A549 (cell line): ENCODE data around the gene FAM237A. TPM values are rescaled to one million over a fixed set of nuclear protein-coding genes. Genes with fewer than 3 reads are reported as not detected.

Experiments used
- ATAC-seq, 2 experiments: fragments of 200-7000 bp in 1 of 2; fragments of >200 bp in 1 of 2; cut with Nextera tagmentation in 1 of 2; cut with Tn5 transposase in 1 of 2; 3 replicates each; pipeline versions ENCODE4 v1.8.0 to v1.9.1; 2018 to 2020; ENCODE audit warnings: mild to moderate bottlenecking in 1 of 2, moderate library complexity in 1 of 2
- CTCF ChIA-PET: fragments of 300-600 bp; sonication (Branson Sonifier 250); formaldehyde crosslinking; extraction: SDS; loops from one replicate; lab custom pipeline; 2021; ENCODE audit warnings: antibody characterized with exemption, inconsistent platforms; lab: Yijun Ruan, JAX
- POLR2A ChIA-PET: fragments of 350-600 bp; formaldehyde crosslinking; extraction: SDS; loops from one replicate; lab custom pipeline; 2021; ENCODE audit warnings: antibody characterized with exemption, inconsistent platforms; lab: Yijun Ruan, JAX
- DNase-seq, 2 experiments: peaks; one replicate each; pipeline versions ENCODE4 v3.0.0 to v3.0.0-alpha.2; 2011 to 2016; ENCODE audit warnings: low read depth in 1 of 2, low spot score in 1 of 2
- FAIRE-seq: peaks from 2 replicates; lab custom pipeline; 2011; peaks lifted over from hg19 to GRCh38; lab: Jason Lieb, UNC
- H3K27ac ChIP-seq, 2 experiments: fragments of >200 bp; sonication (Bioruptor Twin); formaldehyde crosslinking; 3 replicates each; pipeline ENCODE4 v1.5.1; 2016 to 2017
- H3K4me1 ChIP-seq: fragments of >200 bp; sonication (Bioruptor Twin); formaldehyde crosslinking; 3 replicates; pipeline ENCODE4 v1.6.1; 2016
- H3K4me2 ChIP-seq: fragments of >200 bp; sonication (Bioruptor Twin); formaldehyde crosslinking; 3 replicates; pipeline ENCODE4 v1.6.1; 2016
- H3K4me3 ChIP-seq: fragments of >200 bp; sonication (Bioruptor Twin); formaldehyde crosslinking; 3 replicates; pipeline ENCODE4 v1.5.1; 2016
- H3K9me3 ChIP-seq: fragments of >200 bp; sonication (Bioruptor Twin); formaldehyde crosslinking; 3 replicates; pipeline ENCODE4 v1.6.1; 2016
- CBX2 ChIP-seq: fragments of 200-600 bp; sonication (generic); IDR thresholded peaks from 2 replicates; pipeline ENCODE4 v1.6.1; 2016; ENCODE audit warnings: low read depth, mild to moderate bottlenecking, borderline replicate concordance
- CEBPB ChIP-seq, 2 experiments: fragments of >200 bp in 1 of 2; sonication (Bioruptor Twin) in 1 of 2; formaldehyde crosslinking in 1 of 2; IDR thresholded peaks; 2 replicates each; pipeline ENCODE4 v1.6.1; 2012 to 2016
- EHF ChIP-seq: fragments of 250-450 bp; sonication (Bioruptor Pico); IDR thresholded peaks from 2 replicates; pipeline ENCODE4 v1.5.0; 2020; ENCODE audit warnings: mild to moderate bottlenecking
- EHMT2 ChIP-seq: fragments of 200-600 bp; sonication (generic); IDR thresholded peaks from 2 replicates; pipeline ENCODE4 v1.6.1; 2016; ENCODE audit warnings: antibody characterized with exemption, low read depth, mild to moderate bottlenecking, moderate library complexity
- FOSL2 ChIP-seq, 2 experiments: fragments of 450-650 bp in 1 of 2; fragments of >200 bp in 1 of 2; sonication (Bioruptor Twin) in 1 of 2; formaldehyde crosslinking; IDR thresholded peaks; 2 replicates each; pipeline versions ENCODE4 v1.5.0 to v1.6.1; 2016 to 2020; ENCODE audit warnings: mild to moderate bottlenecking in 1 of 2, moderate library complexity in 1 of 2
- KDM1A ChIP-seq: fragments of 200-600 bp; sonication (generic); IDR thresholded peaks from 2 replicates; pipeline ENCODE4 v1.6.1; 2016; ENCODE audit warnings: low read depth, mild to moderate bottlenecking
- KDM5A ChIP-seq: fragments of 200-600 bp; sonication (generic); IDR thresholded peaks from 2 replicates; pipeline ENCODE4 v1.6.1; 2016; ENCODE audit warnings: antibody characterized with exemption, mild to moderate bottlenecking
- MAFK ChIP-seq: fragments of 450-650 bp; IDR thresholded peaks from 2 replicates; pipeline ENCODE4 v1.6.1; 2014; ENCODE audit not compliant: partially characterized antibody
- MAZ ChIP-seq: fragments of 150-350 bp; IDR thresholded peaks from 2 replicates; pipeline ENCODE4 v1.6.1; 2014; ENCODE audit warnings: antibody characterized with exemption, low read depth, low read length, borderline replicate concordance
- NFE2L2 ChIP-seq: fragments of 150-350 bp; conservative IDR thresholded peaks from 2 replicates; pipeline ENCODE4 v1.6.1; 2014; ENCODE audit warnings: low read length
- NPAS2 ChIP-seq: fragments of 250-450 bp; sonication (Bioruptor Pico); IDR thresholded peaks from 2 replicates; pipeline ENCODE4 v1.8.0; 2022; ENCODE audit warnings: mild to moderate bottlenecking, moderate library complexity, borderline replicate concordance
- RARB ChIP-seq: fragments of 250-450 bp; sonication (Bioruptor Pico); IDR thresholded peaks from 2 replicates; pipeline ENCODE4 v1.8.0; 2021; ENCODE audit warnings: mild to moderate bottlenecking, moderate library complexity
- RCOR1 ChIP-seq: fragments of 150-350 bp; IDR thresholded peaks from 2 replicates; pipeline ENCODE4 v1.6.1; 2014; ENCODE audit warnings: antibody characterized with exemption, low read length, low read depth
- RNF2 ChIP-seq: fragments of 200-600 bp; sonication (generic); IDR thresholded peaks from 2 replicates; pipeline ENCODE4 v1.6.1; 2016; ENCODE audit warnings: low read depth, mild to moderate bottlenecking, antibody characterized with exemption, moderate library complexity, borderline replicate concordance
- ZFP36 ChIP-seq: fragments of 450-650 bp; IDR thresholded peaks from 2 replicates; pipeline ENCODE4 v1.6.1; 2014; ENCODE audit warnings: borderline replicate concordance; ENCODE audit not compliant: partially characterized antibody
- WGBS: methylation state at CpG from one replicate; pipeline ENCODE4 v1.1.6; 2017; ENCODE audit errors: missing lambda C conversion rate; 5-methylcytosine and 5-hydroxymethylcytosine counted together
- polyA plus RNA-seq, 4 experiments: library from polyadenylated mRNA; depleted of rRNA in 3 of 4; stranded (reverse); fragments of >200 nt; fragmentation: RNase III in 1 of 4; extraction: RNeasy Plus Mini Kit Qiagen cat#74134 plus additional on column Dnase treatment in 1 of 4; gene quantifications; 2 replicates in 3 of 4; 3 replicates in 1 of 4; pipeline ENCODE4 v1.2.3, GENCODE V29; 2011 to 2017
- TF ChIP-seq, protein P1 (sequence below): fragments of >200 bp; sonication (Bioruptor Twin); formaldehyde crosslinking; IDR thresholded peaks from 3 replicates; pipeline ENCODE4 v1.6.1; 2016
- TF ChIP-seq, protein P2 (sequence below): IDR thresholded peaks from 2 replicates; pipeline ENCODE4 v1.6.1; 2012
- TF ChIP-seq, protein P3 (sequence below): fragments of >200 bp; sonication (Bioruptor Twin); formaldehyde crosslinking; IDR thresholded peaks from 3 replicates; pipeline ENCODE4 v1.5.1; 2016
- TF ChIP-seq, protein P4 (sequence below): IDR thresholded peaks from 2 replicates; pipeline ENCODE4 v1.6.1; 2012; ENCODE audit warnings: low read depth, borderline replicate concordance
- TF ChIP-seq, protein P5 (sequence below): fragments of >200 bp; sonication (Bioruptor Twin); formaldehyde crosslinking; IDR thresholded peaks from 2 replicates; pipeline ENCODE4 v1.6.1; 2016
- TF ChIP-seq, protein P6 (sequence below): IDR thresholded peaks from 2 replicates; pipeline ENCODE4 v1.6.1; 2012

FAM237A gene
- polyA plus RNA-seq, 2 of the 4 experiments (the other 2 are of a cell fraction), result not detected

DNA sequence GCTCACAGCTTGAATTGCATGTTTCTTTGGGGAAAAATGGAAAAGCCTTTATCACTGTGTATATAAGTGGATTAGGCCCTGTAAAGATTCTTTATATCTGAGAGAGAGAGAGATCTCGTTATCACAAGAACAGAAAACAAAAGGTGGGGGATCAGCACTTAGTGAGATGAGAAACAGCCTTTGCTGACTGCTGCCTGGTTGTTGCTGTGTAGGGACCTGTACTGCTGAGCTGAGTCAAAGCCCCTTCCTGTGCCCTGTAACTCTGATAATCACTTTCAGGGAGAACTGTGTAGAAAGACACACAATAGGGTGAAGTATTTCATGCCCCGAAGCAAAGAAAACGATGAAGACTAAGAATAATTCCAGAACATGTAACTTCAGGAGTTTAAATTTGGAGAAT lies 30.6 kb upstream of the FAM237A start:
- ATAC-seq (no peak), DNase-seq (no peak), FAIRE-seq (no peak)
- H3K4me1 ChIP-seq, result peaks cover 24% of the 10 kb centered on the region
- no peak overlapping the region for H3K4me3 ChIP-seq
- no peak overlapping the region for H3K4me2 ChIP-seq
- POLR2A ChIA-PET, result no interaction called here
- no peaks in the 10 kb centered on the region; the same call in 2 of the 3 replicates for H3K9me3 ChIP-seq
- 73% methylated on average over 3 of the region's 3 CpGs for WGBS
- CTCF ChIA-PET, result no interaction called here
- H3K27ac ChIP-seq, result no peak overlapping the region
- TF ChIP-seq, protein P1, sequence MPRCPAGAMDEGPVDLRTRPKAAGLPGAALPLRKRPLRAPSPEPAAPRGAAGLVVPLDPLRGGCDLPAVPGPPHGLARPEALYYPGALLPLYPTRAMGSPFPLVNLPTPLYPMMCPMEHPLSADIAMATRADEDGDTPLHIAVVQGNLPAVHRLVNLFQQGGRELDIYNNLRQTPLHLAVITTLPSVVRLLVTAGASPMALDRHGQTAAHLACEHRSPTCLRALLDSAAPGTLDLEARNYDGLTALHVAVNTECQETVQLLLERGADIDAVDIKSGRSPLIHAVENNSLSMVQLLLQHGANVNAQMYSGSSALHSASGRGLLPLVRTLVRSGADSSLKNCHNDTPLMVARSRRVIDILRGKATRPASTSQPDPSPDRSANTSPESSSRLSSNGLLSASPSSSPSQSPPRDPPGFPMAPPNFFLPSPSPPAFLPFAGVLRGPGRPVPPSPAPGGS, result no peak
- TF ChIP-seq CEBPB (IDR thresholded peaks at IDR 0.05) (no peak), CBX2 (no peak), NPAS2 (no peak), RARB (CRISPR knock-in tag) (no peak), KDM5A (no peak), RCOR1 (no peak), EHF (no peak), ZFP36 (no peak), EHMT2 (no peak)
- TF ChIP-seq, protein P2, sequence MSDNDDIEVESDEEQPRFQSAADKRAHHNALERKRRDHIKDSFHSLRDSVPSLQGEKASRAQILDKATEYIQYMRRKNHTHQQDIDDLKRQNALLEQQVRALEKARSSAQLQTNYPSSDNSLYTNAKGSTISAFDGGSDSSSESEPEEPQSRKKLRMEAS, result no peak
- TF ChIP-seq, protein P3, sequence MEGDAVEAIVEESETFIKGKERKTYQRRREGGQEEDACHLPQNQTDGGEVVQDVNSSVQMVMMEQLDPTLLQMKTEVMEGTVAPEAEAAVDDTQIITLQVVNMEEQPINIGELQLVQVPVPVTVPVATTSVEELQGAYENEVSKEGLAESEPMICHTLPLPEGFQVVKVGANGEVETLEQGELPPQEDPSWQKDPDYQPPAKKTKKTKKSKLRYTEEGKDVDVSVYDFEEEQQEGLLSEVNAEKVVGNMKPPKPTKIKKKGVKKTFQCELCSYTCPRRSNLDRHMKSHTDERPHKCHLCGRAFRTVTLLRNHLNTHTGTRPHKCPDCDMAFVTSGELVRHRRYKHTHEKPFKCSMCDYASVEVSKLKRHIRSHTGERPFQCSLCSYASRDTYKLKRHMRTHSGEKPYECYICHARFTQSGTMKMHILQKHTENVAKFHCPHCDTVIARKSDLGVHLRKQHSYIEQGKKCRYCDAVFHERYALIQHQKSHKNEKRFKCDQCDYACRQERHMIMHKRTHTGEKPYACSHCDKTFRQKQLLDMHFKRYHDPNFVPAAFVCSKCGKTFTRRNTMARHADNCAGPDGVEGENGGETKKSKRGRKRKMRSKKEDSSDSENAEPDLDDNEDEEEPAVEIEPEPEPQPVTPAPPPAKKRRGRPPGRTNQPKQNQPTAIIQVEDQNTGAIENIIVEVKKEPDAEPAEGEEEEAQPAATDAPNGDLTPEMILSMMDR, result no peak
- TF ChIP-seq, protein P4, sequence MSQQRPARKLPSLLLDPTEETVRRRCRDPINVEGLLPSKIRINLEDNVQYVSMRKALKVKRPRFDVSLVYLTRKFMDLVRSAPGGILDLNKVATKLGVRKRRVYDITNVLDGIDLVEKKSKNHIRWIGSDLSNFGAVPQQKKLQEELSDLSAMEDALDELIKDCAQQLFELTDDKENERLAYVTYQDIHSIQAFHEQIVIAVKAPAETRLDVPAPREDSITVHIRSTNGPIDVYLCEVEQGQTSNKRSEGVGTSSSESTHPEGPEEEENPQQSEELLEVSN, result no peak
- TF ChIP-seq, protein P5, sequence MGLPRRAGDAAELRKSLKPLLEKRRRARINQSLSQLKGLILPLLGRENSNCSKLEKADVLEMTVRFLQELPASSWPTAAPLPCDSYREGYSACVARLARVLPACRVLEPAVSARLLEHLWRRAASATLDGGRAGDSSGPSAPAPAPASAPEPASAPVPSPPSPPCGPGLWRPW, result no peak
- TF ChIP-seq, protein P6, sequence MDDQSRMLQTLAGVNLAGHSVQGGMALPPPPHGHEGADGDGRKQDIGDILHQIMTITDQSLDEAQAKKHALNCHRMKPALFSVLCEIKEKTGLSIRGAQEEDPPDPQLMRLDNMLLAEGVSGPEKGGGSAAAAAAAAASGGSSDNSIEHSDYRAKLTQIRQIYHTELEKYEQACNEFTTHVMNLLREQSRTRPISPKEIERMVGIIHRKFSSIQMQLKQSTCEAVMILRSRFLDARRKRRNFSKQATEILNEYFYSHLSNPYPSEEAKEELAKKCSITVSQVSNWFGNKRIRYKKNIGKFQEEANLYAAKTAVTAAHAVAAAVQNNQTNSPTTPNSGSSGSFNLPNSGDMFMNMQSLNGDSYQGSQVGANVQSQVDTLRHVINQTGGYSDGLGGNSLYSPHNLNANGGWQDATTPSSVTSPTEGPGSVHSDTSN, result no peak

DNA sequence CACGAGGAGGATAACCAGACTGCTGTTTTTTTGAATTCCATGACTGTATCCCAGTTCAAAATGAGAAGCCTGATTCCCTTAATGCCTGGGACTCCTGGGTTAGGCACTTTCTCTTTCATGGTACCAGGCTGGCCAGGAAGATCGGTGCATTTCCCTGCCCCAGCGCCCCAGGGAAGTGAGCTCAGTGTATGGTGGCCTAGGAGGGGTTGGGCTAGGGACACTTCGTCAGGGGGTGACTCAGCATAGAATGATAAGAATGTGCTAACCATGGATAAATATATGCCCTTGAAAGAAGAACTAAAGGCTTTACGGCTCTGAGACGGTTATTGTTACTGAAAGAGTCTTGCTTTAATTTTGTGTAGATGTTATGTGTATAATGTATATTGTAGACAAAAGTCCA lies 27.5 kb upstream of the FAM237A start:
- ATAC-seq, result peak; percentile 90 to 93
- peaks cover 35% of the 10 kb centered on the region for H3K4me1 ChIP-seq
- peak; percentile 27 to 79 for DNase-seq
- TF ChIP-seq RNF2 (no peak), MAZ (no peak), NFE2L2 (peak; percentile 39; the same call in 1 of the 2 replicates), MAFK (peak; percentile 86), FOSL2 (IDR thresholded peaks at IDR 0.05) (no peak), FOSL2 (CRISPR knock-in tag; IDR thresholded peaks at IDR 0.05) (peak; percentile 80), KDM1A (no peak), CEBPB (IDR thresholded peaks at IDR 0.05) (no peak)
- TF ChIP-seq, protein P2, result no peak
- TF ChIP-seq, protein P1, result no peak
- TF ChIP-seq, all 56 proteins: peak for 3
- no peak for FAIRE-seq
- WGBS, result 17% methylated on average over 4 of the region's 6 CpGs
- ChIA-PET CTCF (no interaction called here), POLR2A (no interaction called here)
- Histone ChIP-seq H3K4me2 (peak overlapping the region; percentile 52), H3K27ac (peak overlapping the region; percentile 17 to 75; a peak in 5 of 6 replicates), H3K4me3 (no peak overlapping the region), H3K9me3 (no peaks in the 10 kb centered on the region; the same call in 2 of the 3 replicates)
